GM18867 (cell line): ENCODE measurements around the gene PPP1R3F.
"Not testable (repeated sequence)": the region's sequence is repeated elsewhere in the genome, so short reads cannot be mapped to it uniquely, and the experiment has no call there.

Source experiments
- ATAC-seq: cut with Tn5 transposase; IDR thresholded peaks from one replicate; pipeline ENCODE4 v1.9.1; 2021; ENCODE audit warnings: mild to moderate bottlenecking, moderate library complexity; ENCODE audit not compliant: unreplicated experiment

Gene PPP1R3F

GRCh38 chrX:49308604-49309269 is 39.1 kb downstream of the PPP1R3F start:
- ATAC-seq, result no peak

- ATAC-seq, result no peak
Measured at GRCh38 chrX:49309401-49309981, 39.9 kb downstream of the PPP1R3F start.

- ATAC-seq, result no peak
Measured at GRCh38 chrX:49310371-49310770, 40.8 kb downstream of the PPP1R3F start.

GRCh38 chrX:49312176-49312575 is 42.6 kb downstream of the PPP1R3F start:
- no peak for ATAC-seq

GRCh38 chrX:49316085-49316484 is 46.5 kb downstream of the PPP1R3F start:
- no peak for ATAC-seq

- not testable (repeated sequence) for ATAC-seq
Measured at GRCh38 chrX:49321737-49322136, 52.1 kb downstream of the PPP1R3F start, which contains the start of gene GAGE12J. Gene GAGE12J (plus strand): TSS chrX:49322037. CDS start chrX:49323194, 1,157 bp downstream.

GRCh38 chrX:49322266-49322665 is 52.7 kb downstream of the PPP1R3F start:
- not testable (repeated sequence) for ATAC-seq

- not testable (repeated sequence) for ATAC-seq
Measured at GRCh38 chrX:49323735-49324134, 54.1 kb downstream of the PPP1R3F start.

GRCh38 chrX:49330421-49330820 is 60.8 kb downstream of the PPP1R3F start:
- not testable (repeated sequence) for ATAC-seq

GRCh38 chrX:49331282-49331681 is 61.7 kb downstream of the PPP1R3F start, which contains the start of gene GAGE13:
Gene GAGE13 (plus strand): TSS chrX:49331582. CDS start chrX:49332738, 1,156 bp downstream.
- ATAC-seq, result not testable (repeated sequence)

GRCh38 chrX:49331841-49332240 is 62.2 kb downstream of the PPP1R3F start:
- ATAC-seq, result not testable (repeated sequence)
